Neural progenitor cell (in vitro differentiated cells): ENCODE measurements around the gene CSNK1G2.

Experiments used
- CTCF ChIP-seq: fragments of 200-600 bp; sonication (generic); IDR thresholded peaks from 2 replicates; pipeline ENCODE4 v1.5.1; 2017; ENCODE audit warnings: antibody characterized with exemption, mild to moderate bottlenecking
- EZH2 ChIP-seq: fragments of 200-600 bp; sonication (generic); IDR thresholded peaks from 2 replicates; pipeline ENCODE4 v1.6.1; 2017; ENCODE audit warnings: antibody characterized with exemption, mild to moderate bottlenecking, moderate library complexity
- EZH2phosphoT487 ChIP-seq: fragments of 200-600 bp; sonication (generic); IDR thresholded peaks from 2 replicates; pipeline ENCODE4 v1.6.1; 2017; ENCODE audit warnings: antibody characterized with exemption

- TF ChIP-seq EZH2phosphoT487 (no peak), CTCF (no peak), EZH2 (no peak)
Observed at GRCh38 chr19:1942934-1943555, 2.1 kb downstream of the CSNK1G2 start.
